ENCODE data around the gene SLC12A7.

DNA sequence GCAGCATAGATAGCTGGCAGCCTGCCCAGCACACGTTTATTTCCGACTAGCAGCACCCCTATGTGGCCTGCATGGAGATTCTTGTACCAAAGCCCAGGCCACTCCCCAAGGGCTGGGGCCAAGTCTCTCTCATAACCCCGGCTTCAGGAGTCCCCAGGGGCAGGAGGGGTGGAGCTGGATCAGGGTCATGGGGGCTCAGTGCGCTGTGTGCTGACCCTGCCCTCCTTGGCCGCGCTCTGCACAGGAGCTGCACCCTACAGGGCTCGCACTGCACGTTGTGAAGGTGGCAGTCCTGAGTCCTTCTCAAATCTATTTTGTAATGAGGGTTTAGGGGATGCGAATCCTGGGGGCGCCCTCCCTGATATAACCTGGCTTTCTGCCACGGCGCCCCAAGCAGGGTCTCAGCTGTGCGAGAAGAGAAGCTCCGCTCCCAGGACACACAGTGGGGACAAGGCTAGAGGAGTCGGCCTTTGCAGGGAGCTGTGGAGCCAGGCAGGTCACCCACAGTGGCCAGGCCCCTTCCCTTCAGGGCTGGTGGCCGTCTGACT lies 74.7 kb downstream of the SLC12A7 start:
- TF ChIP-seq, protein P1, sequence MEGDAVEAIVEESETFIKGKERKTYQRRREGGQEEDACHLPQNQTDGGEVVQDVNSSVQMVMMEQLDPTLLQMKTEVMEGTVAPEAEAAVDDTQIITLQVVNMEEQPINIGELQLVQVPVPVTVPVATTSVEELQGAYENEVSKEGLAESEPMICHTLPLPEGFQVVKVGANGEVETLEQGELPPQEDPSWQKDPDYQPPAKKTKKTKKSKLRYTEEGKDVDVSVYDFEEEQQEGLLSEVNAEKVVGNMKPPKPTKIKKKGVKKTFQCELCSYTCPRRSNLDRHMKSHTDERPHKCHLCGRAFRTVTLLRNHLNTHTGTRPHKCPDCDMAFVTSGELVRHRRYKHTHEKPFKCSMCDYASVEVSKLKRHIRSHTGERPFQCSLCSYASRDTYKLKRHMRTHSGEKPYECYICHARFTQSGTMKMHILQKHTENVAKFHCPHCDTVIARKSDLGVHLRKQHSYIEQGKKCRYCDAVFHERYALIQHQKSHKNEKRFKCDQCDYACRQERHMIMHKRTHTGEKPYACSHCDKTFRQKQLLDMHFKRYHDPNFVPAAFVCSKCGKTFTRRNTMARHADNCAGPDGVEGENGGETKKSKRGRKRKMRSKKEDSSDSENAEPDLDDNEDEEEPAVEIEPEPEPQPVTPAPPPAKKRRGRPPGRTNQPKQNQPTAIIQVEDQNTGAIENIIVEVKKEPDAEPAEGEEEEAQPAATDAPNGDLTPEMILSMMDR (IDR thresholded peaks at IDR 0.05), result no peak
- TF ChIP-seq POLR2AphosphoS5 (IDR thresholded peaks at IDR 0.05), result no peak
- no peak for TF ChIP-seq EP300 (IDR thresholded peaks at IDR 0.05)

All from suprapubic skin (tissue), 4 donors.